IMR-90 (cell line): ENCODE measurements around the gene CHML. TPM values are rescaled to one million over a fixed set of nuclear protein-coding genes. Genes with fewer than 3 reads are reported as not detected.

ENCODE experiments used
- ATAC-seq: fragments of 200-7000 bp; cut with Tn5 transposase; 2 replicates; pipeline ENCODE4 v1.9.1; 2020; ENCODE audit warnings: low read depth, mild to moderate bottlenecking, moderate library complexity
- BruUV-seq: library from RNA; stranded (reverse); fragments of 400-500 nt; replicated peaks from 2 replicates; lab custom pipeline; 2021; lab: Mats Ljungman, UMichigan
- CTCF ChIA-PET: fragments of 300-600 bp; formaldehyde crosslinking; extraction: SDS; loops from one replicate; lab custom pipeline; 2021; ENCODE audit warnings: antibody characterized with exemption; lab: Yijun Ruan, JAX
- POLR2A ChIA-PET: fragments of 300-600 bp; sonication (Branson Sonifier 250); formaldehyde crosslinking; loops from one replicate; lab custom pipeline; 2022; ENCODE audit warnings: antibody characterized with exemption; ENCODE audit not compliant: unreplicated experiment; lab: Charles Lee
- DNase-seq: peaks from one replicate; pipeline ENCODE4 v3.0.0; 2013
- H2AFZ ChIP-seq: replicated peaks from 2 replicates; pipeline ENCODE3; 2013; ENCODE audit warnings: low read length, mild to moderate bottlenecking; ENCODE audit not compliant: poor library complexity
- H2AK5ac ChIP-seq: 2 replicates; pipeline ENCODE4 v1.6.1; 2013; ENCODE audit warnings: low read depth, low read length, inconsistent platforms
- H2AK9ac ChIP-seq: replicated peaks from 2 replicates; pipeline ENCODE3; 2013; ENCODE audit warnings: mild to moderate bottlenecking, low read depth, low read length, moderate library complexity; ENCODE audit not compliant: poor library complexity
- H2BK120ac ChIP-seq: 2 replicates; pipeline ENCODE4 v1.6.1; 2013; ENCODE audit warnings: low read depth, low read length, inconsistent platforms
- H2BK15ac ChIP-seq: 3 replicates; pipeline ENCODE4 v1.6.1; 2013; ENCODE audit warnings: low read depth, low read length, inconsistent platforms
- H2BK20ac ChIP-seq: 2 replicates; pipeline ENCODE4 v1.6.1; 2013; ENCODE audit warnings: low read depth, mild to moderate bottlenecking, inconsistent platforms, low read length, moderate library complexity
- H2BK5ac ChIP-seq: 2 replicates; pipeline ENCODE4 v1.6.1; 2013; ENCODE audit warnings: mild to moderate bottlenecking, low read depth, low read length, inconsistent platforms; ENCODE audit not compliant: poor library complexity, severe bottlenecking
- H3K14ac ChIP-seq: replicated peaks from 2 replicates; pipeline ENCODE4 v1.6.1; 2013; ENCODE audit warnings: low read depth, low read length, inconsistent platforms
- H3K18ac ChIP-seq: 2 replicates; pipeline ENCODE4 v1.6.1; 2013; ENCODE audit warnings: low read depth, low read length, control low read depth
- H3K23ac ChIP-seq: 2 replicates; pipeline ENCODE4 v1.6.1; 2013; ENCODE audit warnings: low read depth, low read length, inconsistent platforms
- H3K27ac ChIP-seq: 2 replicates; pipeline ENCODE4 v1.5.1; 2013; ENCODE audit warnings: mild to moderate bottlenecking, control low read depth, low read length; ENCODE audit not compliant: insufficient read depth
- H3K27me3 ChIP-seq: 2 replicates; pipeline ENCODE4 v1.6.1; 2013; ENCODE audit warnings: low read length; ENCODE audit not compliant: control insufficient read depth, insufficient read depth
- H3K36me3 ChIP-seq: 2 replicates; pipeline ENCODE4 v1.6.1; 2013; ENCODE audit warnings: low read length, mixed read lengths; ENCODE audit not compliant: control insufficient read depth, insufficient read depth
- H3K4ac ChIP-seq: 2 replicates; pipeline ENCODE4 v1.6.1; 2013; ENCODE audit warnings: low read depth, low read length, inconsistent platforms
- H3K4me1 ChIP-seq: 2 replicates; pipeline ENCODE4 v1.6.1; 2013; ENCODE audit warnings: low read length, mixed read lengths; ENCODE audit not compliant: control insufficient read depth, insufficient read depth
- H3K4me2 ChIP-seq: 2 replicates; pipeline ENCODE4 v1.6.1; 2013; ENCODE audit warnings: low read depth, mild to moderate bottlenecking, control low read depth, low read length, moderate library complexity
- H3K4me3 ChIP-seq: 2 replicates; pipeline ENCODE4 v1.5.1; 2013; ENCODE audit warnings: low read depth, mild to moderate bottlenecking, control low read depth, low read length, moderate library complexity; ENCODE audit not compliant: insufficient read depth
- H3K56ac ChIP-seq: 2 replicates; pipeline ENCODE4 v1.6.1; 2013; ENCODE audit warnings: low read length, inconsistent platforms; ENCODE audit not compliant: insufficient read depth; ENCODE audit errors: extremely low read depth
- H3K79me1 ChIP-seq, 2 experiments: 2 replicates each; pipeline ENCODE4 v1.6.1; 2013; ENCODE audit warnings: low read length in 2 of 2, inconsistent platforms in 1 of 2, low read depth in 1 of 2
- H3K9ac ChIP-seq: 2 replicates; pipeline ENCODE4 v1.6.1; 2013; ENCODE audit warnings: low read depth, low read length, control low read depth
- H3K9me1 ChIP-seq: 2 replicates; pipeline ENCODE4 v1.6.1; 2013; ENCODE audit warnings: low read length, inconsistent platforms; ENCODE audit not compliant: insufficient read depth
- H3K9me3 ChIP-seq: 2 replicates; pipeline ENCODE4 v1.6.1; 2013; ENCODE audit warnings: low read length; ENCODE audit not compliant: control insufficient read depth, insufficient read depth
- H4K20me1 ChIP-seq: 2 replicates; pipeline ENCODE4 v1.6.1; 2013; ENCODE audit warnings: low read length, inconsistent platforms; ENCODE audit not compliant: insufficient read depth
- H4K5ac ChIP-seq: 2 replicates; pipeline ENCODE4 v1.6.1; 2013; ENCODE audit warnings: mild to moderate bottlenecking, low read depth, low read length, control low read depth
- H4K8ac ChIP-seq, 2 experiments: 2 replicates each; pipeline ENCODE4 v1.6.1; 2013; ENCODE audit warnings: low read depth in 2 of 2, low read length in 2 of 2, control low read depth in 1 of 2, inconsistent platforms in 1 of 2
- H4K91ac ChIP-seq: 2 replicates; pipeline ENCODE4 v1.6.1; 2013; ENCODE audit warnings: low read depth, low read length, inconsistent platforms; ENCODE audit not compliant: insufficient read depth
- CHD1 ChIP-seq: IDR thresholded peaks from 2 replicates; pipeline ENCODE4 v1.6.1; 2012; ENCODE audit warnings: low read depth, low read length, improper control_type of control experiment
- FOS ChIP-seq: fragments of 150-350 bp; IDR thresholded peaks from 2 replicates; pipeline ENCODE4 v1.6.1; 2016; ENCODE audit warnings: low read depth, low read length
- MXI1 ChIP-seq: IDR thresholded peaks from 2 replicates; pipeline ENCODE4 v1.6.1; 2012; ENCODE audit warnings: low read depth, mild to moderate bottlenecking, low read length, moderate library complexity, borderline replicate concordance
- NFE2L2 ChIP-seq: fragments of 150-350 bp; IDR thresholded peaks from 2 replicates; pipeline ENCODE4 v1.6.1; 2016; ENCODE audit warnings: low read depth, mild to moderate bottlenecking, low read length
- RAD21 ChIP-seq: IDR thresholded peaks from 2 replicates; pipeline ENCODE4 v1.6.1; 2012; ENCODE audit warnings: low read length, improper control_type of control experiment
- RFX5 ChIP-seq: IDR thresholded peaks from 2 replicates; pipeline ENCODE4 v1.8.0; 2012; ENCODE audit warnings: low read depth, mild to moderate bottlenecking, low read length, moderate library complexity
- SMC3 ChIP-seq: fragments of 150-350 bp; IDR thresholded peaks from 2 replicates; pipeline ENCODE4 v1.6.1; 2016; ENCODE audit warnings: low read depth, mild to moderate bottlenecking, antibody characterized with exemption, low read length, moderate library complexity
- WGBS, 2 experiments: methylation state at CpG; one replicate each; pipeline versions ENCODE4 v1.1.5 to v1.1.7; 2013; ENCODE audit warnings: missing lambda C conversion rate in 2 of 2; ENCODE audit not compliant: insufficient read length in 1 of 2; ENCODE audit errors: extremely low coverage in 2 of 2; 5-methylcytosine and 5-hydroxymethylcytosine counted together
- dilution Hi-C: fragments of 300-500 bp; cut with HindIII; formaldehyde crosslinking; loops from one replicate; pipeline ENCODE4 v1.14.3; 2018; ENCODE audit warnings: low sequenced_read_pairs; ENCODE audit not compliant: unreplicated experiment
- in situ Hi-C: fragments of 300-500 bp; cut with MboI; formaldehyde crosslinking; loops from 3 replicates; pipeline ENCODE4 v1.14.3; 2019; ENCODE audit warnings: low sequenced_read_pairs, inconsistent platforms, mixed read lengths
- intact Hi-C: fragments of 100-400 bp; cut with micrococcal nuclease; formaldehyde crosslinking; loops from 2 replicates; pipeline ENCODE4 v1.10.0; 2022
- polyA plus RNA-seq, 3 experiments: library from polyadenylated mRNA; depleted of rRNA; stranded (reverse); fragments of >200 nt; gene quantifications; 2 replicates each; pipeline ENCODE4 v1.2.3, GENCODE V29; 2012; ENCODE audit warnings: low replicate concordance in 1 of 3
- total RNA-seq: library from RNA; depleted of rRNA; stranded (reverse); fragments of >200 nt; gene quantifications from 2 replicates; pipeline ENCODE4 v1.2.3, GENCODE V29; 2012
- TF ChIP-seq, protein P1 (sequence below): fragments of 150-350 bp; IDR thresholded peaks from 2 replicates; pipeline ENCODE4 v1.6.1; 2017; ENCODE audit warnings: mild to moderate bottlenecking, antibody characterized with exemption, low read length, low read depth

CHML gene
- total and polyA plus RNA-seq, 2 of the 4 experiments (the other 2 are of a cell fraction): 5.3 to 25.6 TPM

DNA sequence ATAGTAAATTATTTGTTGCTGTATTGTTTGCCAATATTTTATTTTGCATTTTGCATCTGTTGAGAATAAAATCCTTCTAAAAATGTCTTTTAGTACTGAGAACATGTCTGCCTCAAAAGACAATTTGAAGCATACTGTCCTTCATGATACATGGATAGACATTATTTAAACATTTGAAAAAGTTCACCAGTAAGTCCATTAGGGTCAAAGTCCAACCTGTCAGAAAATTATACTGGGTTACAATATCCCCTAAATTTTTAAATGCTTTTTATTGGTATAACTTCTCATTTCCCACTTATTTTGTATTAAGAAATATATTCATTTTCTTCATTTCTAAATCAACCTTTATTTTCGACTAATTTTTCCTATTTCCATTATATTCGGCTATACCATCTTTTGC lies 9.3 kb downstream of the CHML start:
- Histone ChIP-seq H2BK5ac (no peak overlapping the region), H3K9me3 (no peaks in the 10 kb centered on the region), H2AFZ (no peak overlapping the region), H2BK15ac (no peak overlapping the region), H4K8ac (no peak overlapping the region), H2BK120ac (no peak overlapping the region), H3K79me1 (peaks cover 4 to 17% of the 10 kb centered on the region in 2 experiments; a peak in 3 of 4 replicates), H4K20me1 (no peaks in the 10 kb centered on the region), H3K27ac (no peak overlapping the region), H3K9me1 (no peaks in the 10 kb centered on the region), H3K56ac (no peak overlapping the region), H3K36me3 (peaks cover 5% of the 10 kb centered on the region), H3K18ac (no peak overlapping the region), H3K27me3 (no peaks in the 10 kb centered on the region), H4K91ac (no peak overlapping the region), H3K4me3 (no peak overlapping the region), H3K9ac (no peak overlapping the region), H2BK20ac (no peak overlapping the region), H3K23ac (no peak overlapping the region), H2AK5ac (no peak overlapping the region), H4K5ac (no peak overlapping the region), H2AK9ac (no peak overlapping the region), H3K4ac (no peak overlapping the region), H3K4me2 (no peak overlapping the region), H3K14ac (no peak overlapping the region), H3K4me1 (peaks cover 4% of the 10 kb centered on the region)
- no TSS peak for BruUV-seq
- CTCF ChIA-PET: no interaction called here
- dilution Hi-C loops (no loop called here), in situ Hi-C loops (no loop called here), intact Hi-C loops (no loop called here)
- TF ChIP-seq FOS (no peak), CHD1 (no peak), MXI1 (no peak), RAD21 (no peak), SMC3 (no peak), RFX5 (no peak), NFE2L2 (no peak)
- TF ChIP-seq, protein P1, sequence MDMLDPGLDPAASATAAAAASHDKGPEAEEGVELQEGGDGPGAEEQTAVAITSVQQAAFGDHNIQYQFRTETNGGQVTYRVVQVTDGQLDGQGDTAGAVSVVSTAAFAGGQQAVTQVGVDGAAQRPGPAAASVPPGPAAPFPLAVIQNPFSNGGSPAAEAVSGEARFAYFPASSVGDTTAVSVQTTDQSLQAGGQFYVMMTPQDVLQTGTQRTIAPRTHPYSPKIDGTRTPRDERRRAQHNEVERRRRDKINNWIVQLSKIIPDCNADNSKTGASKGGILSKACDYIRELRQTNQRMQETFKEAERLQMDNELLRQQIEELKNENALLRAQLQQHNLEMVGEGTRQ: no peak
- ATAC-seq: no peak
- no peak for DNase-seq
- WGBS, 2 experiments: 100% methylated on average over 2 of the region's 2 CpGs; no CpG with 5 or more reads in 1 of the 2 experiments
- POLR2A ChIA-PET: no interaction called here
